Measurements from ENCODE around the gene LYST. TPM values are rescaled to one million over a fixed set of nuclear protein-coding genes. Genes with fewer than 3 reads are reported as not detected.

Gene LYST
- total and polyA plus RNA-seq, 12 donors: 6.7 to 48.0 (median 19.0) TPM

DNA sequence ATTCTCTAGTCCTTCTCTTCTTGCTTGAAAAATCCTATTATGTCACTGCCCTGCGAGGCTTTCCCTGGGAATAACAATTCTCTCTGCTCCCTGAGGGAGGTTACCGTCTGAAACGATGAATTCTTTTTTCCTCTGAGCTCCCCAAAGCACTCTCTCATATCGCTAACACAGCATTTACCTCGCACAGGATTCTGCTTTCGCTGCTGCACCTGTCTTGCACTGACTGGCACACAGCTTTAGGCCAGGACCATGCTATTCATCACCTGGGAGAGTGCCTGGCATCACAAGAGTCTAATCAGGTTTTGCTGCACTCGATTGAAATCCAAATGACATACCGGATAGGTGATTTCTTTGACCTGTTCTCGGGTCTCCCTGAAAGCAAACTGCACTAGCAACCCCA lies 164.3 kb downstream of the LYST start:
- no peaks in the 10 kb centered on the region for H3K4me1 ChIP-seq (replicated peaks in 1 of 2)
- no peak overlapping the region for H3K27ac ChIP-seq
- no peak for DNase-seq
- H3K4me3 ChIP-seq: no peak overlapping the region
- H3K9me3 ChIP-seq (replicated peaks in 1 of 3): no peaks in the 10 kb centered on the region
- intact Hi-C loops (cut with DNase I): no loop called here
- peaks cover 0 to 14% of the 10 kb centered on the region in 2 donors for H3K36me3 ChIP-seq (replicated peaks in 1 of 2)
- TF ChIP-seq POLR2A (IDR thresholded peaks at IDR 0.05): no peak
- TF ChIP-seq, protein P1, sequence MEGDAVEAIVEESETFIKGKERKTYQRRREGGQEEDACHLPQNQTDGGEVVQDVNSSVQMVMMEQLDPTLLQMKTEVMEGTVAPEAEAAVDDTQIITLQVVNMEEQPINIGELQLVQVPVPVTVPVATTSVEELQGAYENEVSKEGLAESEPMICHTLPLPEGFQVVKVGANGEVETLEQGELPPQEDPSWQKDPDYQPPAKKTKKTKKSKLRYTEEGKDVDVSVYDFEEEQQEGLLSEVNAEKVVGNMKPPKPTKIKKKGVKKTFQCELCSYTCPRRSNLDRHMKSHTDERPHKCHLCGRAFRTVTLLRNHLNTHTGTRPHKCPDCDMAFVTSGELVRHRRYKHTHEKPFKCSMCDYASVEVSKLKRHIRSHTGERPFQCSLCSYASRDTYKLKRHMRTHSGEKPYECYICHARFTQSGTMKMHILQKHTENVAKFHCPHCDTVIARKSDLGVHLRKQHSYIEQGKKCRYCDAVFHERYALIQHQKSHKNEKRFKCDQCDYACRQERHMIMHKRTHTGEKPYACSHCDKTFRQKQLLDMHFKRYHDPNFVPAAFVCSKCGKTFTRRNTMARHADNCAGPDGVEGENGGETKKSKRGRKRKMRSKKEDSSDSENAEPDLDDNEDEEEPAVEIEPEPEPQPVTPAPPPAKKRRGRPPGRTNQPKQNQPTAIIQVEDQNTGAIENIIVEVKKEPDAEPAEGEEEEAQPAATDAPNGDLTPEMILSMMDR (IDR thresholded peaks at IDR 0.05): no peak
- 85 to 89% (median 86%) methylated on average over 9 of the region's 9 CpGs for WGBS, 4 donors
- no peaks in the 10 kb centered on the region for H3K27me3 ChIP-seq

DNA sequence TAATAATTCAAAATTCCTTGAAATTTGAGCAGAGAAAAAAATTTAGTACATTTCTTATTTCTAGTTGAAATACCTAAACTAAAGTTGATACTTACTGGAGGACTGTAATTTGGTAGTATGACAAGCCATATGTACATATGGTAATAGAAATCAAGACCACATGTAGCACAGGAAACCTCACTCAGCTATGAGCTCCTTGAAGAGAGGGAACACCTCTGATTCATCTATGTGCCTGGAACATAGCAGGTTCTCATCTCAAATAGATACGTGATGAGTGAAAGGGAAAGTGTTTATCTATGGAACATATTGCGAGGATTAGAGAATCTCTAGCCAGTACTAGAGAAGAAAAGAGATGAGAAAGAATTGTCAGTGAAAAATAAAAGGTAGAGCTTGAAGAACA lies 169.2 kb downstream of the LYST start:
- H3K36me3 ChIP-seq (replicated peaks in 1 of 2): peaks cover 0 to 25% of the 10 kb centered on the region in 2 donors
- no peak for DNase-seq
- no peaks in the 10 kb centered on the region for H3K9me3 ChIP-seq (replicated peaks in 1 of 3)
- no peak overlapping the region for H3K4me3 ChIP-seq
- intact Hi-C loops (cut with DNase I): no loop called here
- no peaks in the 10 kb centered on the region for H3K4me1 ChIP-seq (replicated peaks in 1 of 2)
- 92 to 100% (median 98%) methylated on average over 2 of the region's 2 CpGs for WGBS, 4 donors
- no peak overlapping the region for H3K27ac ChIP-seq
- H3K27me3 ChIP-seq: no peaks in the 10 kb centered on the region
- no peak for TF ChIP-seq POLR2A (IDR thresholded peaks at IDR 0.05)
- TF ChIP-seq, protein P1 (IDR thresholded peaks at IDR 0.05): no peak

DNA sequence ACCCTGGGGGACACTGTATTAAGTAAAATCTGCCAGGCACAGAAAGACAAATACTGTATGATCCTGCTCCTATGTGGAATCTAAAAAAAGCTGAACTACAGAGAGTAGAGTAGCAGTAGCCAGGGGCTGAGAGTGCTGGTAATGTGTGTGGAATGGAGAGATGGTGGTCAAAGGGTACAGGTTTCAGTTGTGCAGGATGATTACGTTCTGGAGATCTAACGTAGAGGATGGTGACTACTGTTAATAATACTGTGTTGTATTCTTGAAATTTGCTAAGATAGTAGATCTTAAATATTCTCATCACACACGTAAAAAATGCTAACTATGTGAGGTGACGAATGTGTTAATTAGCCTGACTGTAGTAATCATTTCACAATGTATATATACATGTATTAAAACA lies 177.3 kb downstream of the LYST start:
- intact Hi-C loops (cut with DNase I): no loop called here
- no peak for TF ChIP-seq POLR2A (IDR thresholded peaks at IDR 0.05)
- TF ChIP-seq, protein P1 (IDR thresholded peaks at IDR 0.05): no peak
- no peak for DNase-seq
- Histone ChIP-seq H3K4me1 (replicated peaks in 1 of 2) (no peaks in the 10 kb centered on the region), H3K27ac (no peak overlapping the region), H3K36me3 (replicated peaks in 1 of 2) (peaks cover 0 to 4% of the 10 kb centered on the region in 2 donors), H3K4me3 (no peak overlapping the region), H3K27me3 (no peaks in the 10 kb centered on the region), H3K9me3 (replicated peaks in 1 of 3) (no peaks in the 10 kb centered on the region)
- WGBS, 4 donors: 95 to 99% (median 97%) methylated on average over 4 of the region's 4 CpGs

DNA sequence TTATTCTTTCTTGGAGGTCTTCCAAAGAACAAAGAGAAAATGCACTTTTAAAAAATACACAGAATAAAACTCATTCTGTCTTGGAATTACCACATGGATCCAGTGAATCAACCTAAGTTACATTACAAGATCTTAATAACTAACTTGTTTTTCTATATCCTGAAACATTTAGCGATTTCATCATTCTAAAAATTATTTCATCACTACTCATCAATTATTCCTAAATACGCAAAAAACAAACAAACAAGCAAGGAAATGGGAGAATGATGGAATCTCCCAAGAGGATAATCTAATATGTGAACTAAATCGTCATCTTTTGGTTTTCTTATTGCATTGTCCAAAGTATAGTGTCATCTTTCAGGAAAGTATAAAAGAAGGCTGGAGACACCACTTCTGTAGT lies 178.6 kb downstream of the LYST start:
- no peaks in the 10 kb centered on the region for H3K9me3 ChIP-seq (replicated peaks in 1 of 3)
- H3K27me3 ChIP-seq: no peaks in the 10 kb centered on the region
- H3K4me3 ChIP-seq: no peak overlapping the region
- 90 to 95% (median 92%) methylated on average over 3 of the region's 3 CpGs for WGBS, 4 donors
- intact Hi-C loops (cut with DNase I): no loop called here
- H3K36me3 ChIP-seq (replicated peaks in 1 of 2): peaks cover 0 to 4% of the 10 kb centered on the region in 2 donors
- no peaks in the 10 kb centered on the region for H3K4me1 ChIP-seq (replicated peaks in 1 of 2)
- DNase-seq: no peak
- TF ChIP-seq POLR2A (IDR thresholded peaks at IDR 0.05): no peak
- TF ChIP-seq, protein P1 (IDR thresholded peaks at IDR 0.05): no peak
- no peak overlapping the region for H3K27ac ChIP-seq
